HuH-7.5 (cell line): ENCODE measurements around the gene OR10A4.
"Not testable (repeated sequence)": the region's sequence is repeated elsewhere in the genome, so short reads cannot be mapped to it uniquely, and the experiment has no call there.

ENCODE experiments used
- DNase-seq: peaks from one replicate; pipeline ENCODE4 v3.0.0; 2011; ENCODE audit warnings: low spot score

Gene OR10A4

DNA sequence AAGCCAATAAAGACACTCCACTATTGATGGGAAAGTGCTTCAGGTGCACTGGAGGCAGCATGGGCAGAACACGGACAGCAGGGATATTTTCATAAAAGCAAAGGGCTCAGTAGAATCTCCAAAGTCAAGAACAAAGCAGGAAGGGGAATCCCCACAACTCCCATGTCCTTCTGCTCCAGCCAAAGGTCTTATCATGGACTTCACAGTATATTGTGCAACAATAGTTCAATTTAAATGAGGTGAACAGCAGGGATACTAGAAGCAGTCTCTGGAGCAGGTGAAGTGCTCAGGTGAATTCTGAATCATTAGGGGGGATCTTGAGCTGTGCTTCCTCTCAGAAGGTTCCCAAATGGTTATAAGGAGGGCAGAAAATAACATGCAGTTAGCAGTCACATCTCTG lies 22.5 kb downstream of the OR10A4 start:
- no peak for DNase-seq

DNA sequence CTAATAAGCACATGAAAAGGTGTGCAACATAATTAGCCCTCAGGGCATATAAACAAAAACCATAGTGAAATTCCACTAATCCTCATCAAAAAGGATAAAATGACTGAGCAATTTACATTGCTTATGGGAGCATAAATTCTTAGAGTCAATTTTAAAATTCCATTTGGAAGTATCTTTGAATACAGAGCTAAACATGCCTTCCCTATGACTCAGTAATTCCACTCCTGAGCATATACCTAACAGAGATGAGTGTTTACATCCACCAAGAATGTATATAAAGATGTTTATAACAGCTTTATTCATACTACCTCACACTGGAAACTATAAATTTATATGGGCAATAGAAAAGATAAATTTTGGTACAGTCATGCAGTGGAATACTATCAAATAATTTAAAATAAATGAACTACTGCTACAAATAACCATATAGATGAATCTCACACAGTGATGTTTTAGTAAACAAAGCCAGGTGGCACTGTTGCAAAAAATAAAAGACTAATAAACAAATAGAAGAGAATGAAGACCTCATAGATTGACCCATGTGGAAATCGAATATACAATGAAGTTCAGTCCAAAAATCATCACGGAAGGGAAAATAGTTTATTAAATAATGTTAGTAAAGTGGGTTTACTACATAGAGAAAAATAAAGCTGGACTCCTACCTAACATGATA lies 24.0 kb downstream of the OR10A4 start:
- DNase-seq, result no peak

DNA sequence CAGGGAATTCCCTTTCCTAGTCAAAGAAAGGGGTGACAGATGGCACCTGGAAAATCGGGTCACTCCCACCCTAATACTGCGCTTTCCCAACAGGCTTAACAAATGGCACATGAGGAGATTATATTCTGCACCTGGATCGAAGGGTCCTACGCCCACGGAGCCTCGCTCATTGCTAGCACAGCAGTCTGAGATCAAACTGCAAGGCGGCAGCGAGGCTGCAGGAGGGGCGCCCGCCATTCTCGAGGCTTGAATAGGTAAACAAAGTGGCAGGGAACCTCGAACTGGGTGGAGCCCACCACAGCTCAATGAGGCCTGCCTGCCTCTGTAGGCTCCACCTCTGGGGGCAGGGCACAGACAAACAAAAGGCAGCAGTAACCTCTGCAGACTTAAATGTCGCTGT lies 28.4 kb downstream of the OR10A4 start:
- DNase-seq, result not testable (repeated sequence)

DNA sequence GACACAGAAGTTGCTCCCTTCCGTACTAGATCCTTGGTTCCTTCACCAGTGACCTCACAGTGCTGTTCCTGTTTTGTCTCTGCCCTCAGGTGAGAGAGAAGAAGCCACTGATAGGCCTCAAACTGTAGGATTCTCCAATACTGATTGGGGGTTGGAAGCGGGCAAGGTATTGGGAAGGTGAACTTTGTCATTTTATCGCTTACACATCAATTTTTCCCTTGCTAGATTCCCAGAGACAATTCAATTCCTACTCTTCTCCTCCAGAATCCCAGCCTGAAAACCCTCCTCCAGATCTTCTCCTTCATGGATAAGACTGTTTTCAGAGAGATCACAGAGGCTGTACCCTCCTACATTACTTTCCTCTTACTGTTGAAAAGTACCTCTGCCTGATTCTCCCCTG lies 35.0 kb downstream of the OR10A4 start:
- DNase-seq, result no peak

DNA sequence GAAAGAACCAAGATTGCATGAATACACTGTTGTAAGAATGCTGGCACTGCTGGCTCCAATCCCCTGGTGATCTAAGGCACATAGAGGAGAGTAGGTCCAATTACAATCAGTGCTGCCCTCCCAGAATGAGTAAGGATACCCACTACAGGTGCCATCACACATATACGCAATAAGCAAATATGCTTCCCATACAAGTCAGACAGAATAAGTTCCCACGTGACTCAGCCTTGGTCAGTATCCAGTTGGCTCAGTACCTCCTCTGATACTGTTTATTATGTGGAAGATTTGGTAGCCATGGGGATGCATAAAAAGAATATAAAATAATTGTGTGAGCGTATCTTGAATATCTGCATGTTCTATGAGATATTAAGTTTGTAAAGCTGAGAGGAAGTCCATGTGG lies 35.5 kb downstream of the OR10A4 start:
- no peak for DNase-seq

DNA sequence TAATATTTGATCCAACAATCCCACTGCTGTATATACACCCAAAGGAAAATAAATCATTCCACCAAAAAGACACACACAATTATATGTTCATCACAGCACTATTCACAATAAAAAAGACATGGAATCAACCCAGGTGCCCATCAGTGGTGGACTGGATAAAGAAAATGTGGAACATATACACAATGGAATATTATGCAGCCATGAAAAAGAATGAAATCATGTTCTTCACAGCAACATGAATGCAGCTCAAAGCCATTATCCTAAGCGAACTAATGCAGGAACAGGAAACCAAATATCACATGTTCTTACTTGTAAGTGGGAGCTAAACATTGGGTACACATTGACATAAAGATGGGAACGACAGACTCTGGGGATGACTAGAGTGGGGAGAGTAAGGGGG lies 43.3 kb downstream of the OR10A4 start:
- no peak for DNase-seq

DNA sequence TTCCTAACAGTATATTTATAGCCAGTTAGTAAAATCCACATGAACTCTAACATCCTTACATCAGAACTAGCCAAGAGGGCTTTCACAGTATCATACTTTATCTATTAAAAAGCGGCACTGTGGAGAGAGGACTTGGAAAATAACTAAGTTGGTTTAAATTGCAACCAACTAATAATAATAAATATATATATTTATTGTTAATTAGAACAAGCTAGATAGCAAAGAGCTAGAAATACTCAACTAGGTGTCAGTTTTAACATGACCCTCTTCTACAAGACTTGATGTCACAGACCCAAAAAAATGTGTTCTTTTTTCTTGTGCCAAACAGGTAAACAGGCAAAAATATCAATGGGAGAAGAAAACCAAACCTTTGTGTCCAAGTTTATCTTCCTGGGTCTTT lies 44.3 kb downstream of the OR10A4 start, which contains the start of gene OR2D3:
OR2D3 (plus strand) TSS at position 301 of the 400 bp plus-strand sequence; CDS start at position 301, 0 bp downstream.
- no peak for DNase-seq

DNA sequence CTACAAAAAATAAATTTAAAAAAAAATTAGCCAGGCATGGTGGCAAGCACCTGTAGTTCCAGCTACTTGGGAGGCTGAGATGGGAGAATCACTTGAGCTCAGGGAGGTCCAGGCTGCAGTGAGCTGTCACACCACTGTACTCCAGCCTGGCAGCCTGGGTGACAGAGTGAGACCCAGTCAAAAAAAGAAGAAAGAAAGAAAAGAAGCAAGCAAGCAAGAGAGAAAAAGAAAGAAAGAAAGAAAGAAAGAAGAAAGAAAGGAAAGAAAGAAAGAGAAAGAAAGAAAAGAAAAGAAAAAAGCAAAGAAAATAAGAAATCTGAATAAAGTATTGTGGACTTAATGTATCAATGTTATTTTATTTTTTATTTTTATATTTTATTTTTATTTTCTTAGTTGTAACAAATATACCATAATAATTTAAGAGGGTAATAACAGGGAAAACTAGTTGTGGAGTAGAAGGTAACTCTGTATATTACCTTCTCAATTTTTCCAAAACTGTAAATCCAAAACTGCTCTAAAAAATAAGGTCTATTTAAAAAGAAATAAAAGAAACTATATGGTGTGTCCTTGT lies 48.7 kb downstream of the OR10A4 start:
- no peak for DNase-seq

DNA sequence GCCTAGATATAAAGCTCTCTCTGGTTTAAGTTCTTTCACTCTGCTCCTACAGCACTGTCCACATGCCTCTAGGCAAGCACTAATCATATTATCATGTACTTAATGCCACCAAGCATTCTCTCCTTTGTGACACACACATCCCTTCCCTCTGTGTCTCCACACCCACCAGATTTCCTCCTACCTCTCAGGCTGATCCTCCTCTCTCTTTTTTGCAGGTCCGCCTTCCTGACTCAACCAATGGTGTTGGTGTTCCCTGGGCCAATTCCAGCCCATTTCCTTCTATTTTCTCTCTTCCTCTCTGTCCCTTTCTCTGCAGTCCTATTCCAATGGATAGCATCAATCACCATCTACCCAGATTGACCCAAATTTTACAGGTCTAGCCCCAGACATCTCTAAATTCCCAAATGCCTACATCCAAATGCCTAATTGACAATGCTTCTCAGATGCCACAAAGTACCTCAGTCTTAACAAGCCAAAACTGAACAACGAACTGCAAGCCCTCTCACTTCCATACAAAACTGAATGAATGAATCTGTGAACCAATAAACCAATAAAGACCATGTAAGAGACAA lies 49.3 kb downstream of the OR10A4 start:
- DNase-seq, result no peak

DNA sequence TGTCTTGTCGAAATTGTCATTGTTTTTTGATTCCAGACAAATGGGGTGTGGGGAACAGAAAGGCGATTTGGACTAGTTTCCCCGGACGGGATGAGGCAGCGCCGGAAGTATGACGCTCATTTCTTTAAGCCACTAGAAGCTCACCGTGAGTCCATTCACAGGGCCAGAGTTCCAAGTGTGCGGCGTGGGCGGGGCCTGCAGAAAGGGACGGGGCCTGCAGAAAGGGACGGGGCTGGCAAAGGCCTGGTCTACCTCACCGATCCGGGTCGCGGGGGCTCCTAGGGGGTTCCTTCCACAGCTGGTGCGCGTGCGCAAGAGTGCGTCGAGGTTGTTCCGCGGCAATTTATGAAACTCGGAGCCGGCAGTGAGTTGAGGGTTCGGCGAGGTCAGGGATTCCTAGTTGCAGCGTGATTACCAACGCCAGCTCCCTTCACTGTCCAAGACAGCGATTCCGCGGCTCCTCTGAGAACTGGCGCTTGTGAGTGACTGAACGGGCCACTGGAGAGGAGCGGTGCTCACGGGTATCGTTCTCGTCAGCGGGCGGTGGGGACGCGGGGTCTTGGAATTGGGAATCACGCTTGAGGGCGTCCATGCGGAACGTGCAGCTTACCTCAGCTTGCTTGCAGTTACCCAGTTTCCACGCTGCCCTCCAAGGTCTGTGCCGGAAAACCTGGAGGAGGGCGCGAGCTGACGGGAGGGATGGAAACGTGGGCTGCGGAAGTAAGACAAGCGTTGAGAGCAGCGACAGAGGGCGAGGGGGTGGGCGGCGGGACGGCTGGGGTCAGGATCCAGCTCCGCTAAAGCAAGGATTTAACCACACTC lies 50.0 kb downstream of the OR10A4 start, which contains the start of gene ZNF215:
ZNF215 (plus strand) TSS at position 219 of the 822 bp plus-strand sequence. CDS start 5,847 bp downstream, outside the sequence.
- DNase-seq, result peak; percentile 45

DNA sequence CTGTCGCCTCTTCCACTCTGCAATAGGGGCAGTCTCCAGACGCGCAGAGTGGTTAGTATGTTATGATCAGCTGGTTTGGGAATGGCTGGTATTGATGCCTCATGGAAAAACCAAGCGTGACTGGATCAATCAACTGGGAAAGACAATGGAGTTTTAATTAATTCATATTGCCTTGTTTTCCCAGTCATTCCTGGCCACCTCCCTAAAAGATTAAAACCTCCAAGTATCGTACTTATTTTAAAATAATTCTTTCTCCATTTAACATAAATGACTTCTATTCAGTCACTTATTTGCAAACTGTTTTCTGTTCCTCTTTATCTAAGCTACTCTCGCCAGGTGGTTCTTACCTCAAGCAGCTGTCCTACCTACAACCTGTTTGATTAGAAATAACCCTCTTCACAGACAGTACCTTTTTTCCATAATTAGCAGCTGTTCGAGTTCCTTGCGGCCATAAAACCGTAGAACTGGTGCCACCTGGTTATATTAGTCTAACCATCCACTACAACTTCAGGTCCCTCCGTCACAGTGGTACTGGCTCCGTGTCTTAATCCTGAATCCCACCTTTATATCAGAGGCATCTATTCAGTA lies 50.7 kb downstream of the OR10A4 start:
- no peak for DNase-seq
